SK-N-SH (cell line): ENCODE data around the gene CCL22. TPM values are rescaled to one million over a fixed set of nuclear protein-coding genes. Genes with fewer than 3 reads are reported as not detected.

Experiments used
- CTCF ChIA-PET: fragments of 300-600, 350-600 bp; formaldehyde crosslinking; extraction: SDS; loops from one replicate; lab custom pipeline; 2021; lab: Yijun Ruan, JAX
- POLR2A ChIA-PET: fragments of 350-600 bp; sonication (Branson Sonifier 250); formaldehyde crosslinking; extraction: SDS; loops from one replicate; lab custom pipeline; 2020; ENCODE audit warnings: antibody characterized with exemption, inconsistent platforms; lab: Yijun Ruan, JAX
- DNase-seq: peaks from one replicate; pipeline ENCODE4 v3.0.0; 2012
- H2AFZ ChIP-seq: fragments of 200-600 bp; sonication (generic); 2 replicates; pipeline ENCODE4 v1.8.1; 2016; ENCODE audit warnings: antibody characterized with exemption, mild to moderate bottlenecking, low read depth
- H3F3A ChIP-seq: fragments of 200-600 bp; sonication (generic); replicated peaks from 2 replicates; pipeline ENCODE3; 2016; ENCODE audit warnings: antibody characterized with exemption, mild to moderate bottlenecking; ENCODE audit not compliant: insufficient read depth
- H3K27ac ChIP-seq, 2 experiments: fragments of 200-500 bp in 1 of 2; fragments of 200-600 bp in 1 of 2; sonication (Bioruptor generic) in 1 of 2; sonication (generic), shearing (Covaris generic) in 1 of 2; 2 replicates each; pipeline versions ENCODE4 v1.5.1 to v1.6.1; 2014 to 2016; ENCODE audit warnings: low read depth in 2 of 2, inconsistent platforms in 1 of 2, low read length in 1 of 2, mild to moderate bottlenecking in 1 of 2, mixed read lengths in 1 of 2
- H3K27me3 ChIP-seq: fragments of 200-600 bp; sonication (generic), shearing (Covaris generic); 2 replicates; pipeline ENCODE4 v1.6.1; 2016; ENCODE audit warnings: mixed run types; ENCODE audit not compliant: insufficient read depth
- H3K36me3 ChIP-seq, 2 experiments: fragments of 200-500 bp in 1 of 2; fragments of 200-600 bp in 1 of 2; sonication (Bioruptor generic) in 1 of 2; sonication (generic) in 1 of 2; replicated peaks in 1 of 2; 2 replicates each; pipeline versions ENCODE3 to v1.5.1; 2014 to 2016; ENCODE audit warnings: low read length in 1 of 2, mild to moderate bottlenecking in 1 of 2; ENCODE audit not compliant: insufficient read depth in 2 of 2, control insufficient read depth in 1 of 2
- H3K4me1 ChIP-seq, 2 experiments: fragments of 200-500 bp in 1 of 2; fragments of 200-600 bp in 1 of 2; sonication (Bioruptor generic) in 1 of 2; sonication (generic), shearing (Covaris generic) in 1 of 2; 2 replicates each; pipeline versions ENCODE4 v1.5.1 to v1.6.1; 2014 to 2016; ENCODE audit warnings: low read depth in 1 of 2, low read length in 1 of 2, mixed run types in 1 of 2; ENCODE audit not compliant: insufficient read depth in 2 of 2, control insufficient read depth in 1 of 2
- H3K4me2 ChIP-seq: fragments of 200-600 bp; sonication (generic), shearing (Covaris generic); 2 replicates; pipeline ENCODE4 v1.6.1; 2017; ENCODE audit warnings: mixed run types
- H3K4me3 ChIP-seq, 2 experiments: fragments of 200-500 bp in 1 of 2; fragments of 200-600 bp in 1 of 2; sonication (Bioruptor generic) in 1 of 2; sonication (generic), shearing (Covaris generic) in 1 of 2; 2 replicates each; pipeline versions ENCODE4 v1.5.1 to v1.8.1; 2014 to 2016; ENCODE audit warnings: low read depth in 2 of 2, inconsistent platforms in 1 of 2, low read length in 1 of 2, mild to moderate bottlenecking in 1 of 2, mixed read lengths in 1 of 2, moderate library complexity in 1 of 2
- H3K79me2 ChIP-seq: fragments of 200-600 bp; sonication (generic); 2 replicates; pipeline ENCODE4 v1.8.1; 2017; ENCODE audit warnings: mild to moderate bottlenecking; ENCODE audit not compliant: insufficient read depth
- H3K9ac ChIP-seq: fragments of 200-600 bp; sonication (generic); 2 replicates; pipeline ENCODE4 v1.6.1; 2017; ENCODE audit warnings: mixed run types
- H3K9me2 ChIP-seq: fragments of 200-600 bp; sonication (generic); 2 replicates; pipeline ENCODE4 v1.6.1; 2017; ENCODE audit warnings: mixed run types
- H3K9me3 ChIP-seq: fragments of 200-600 bp; sonication (generic); 2 replicates; pipeline ENCODE4 v1.6.1; 2017; ENCODE audit warnings: mixed run types, mild to moderate bottlenecking, moderate library complexity
- H4K20me1 ChIP-seq: fragments of 200-600 bp; sonication (generic); 2 replicates; pipeline ENCODE4 v1.6.1; 2017; ENCODE audit warnings: mild to moderate bottlenecking, mixed run types; ENCODE audit not compliant: insufficient read depth
- CHD2 ChIP-seq: fragments of 150-350 bp; IDR thresholded peaks from 2 replicates; pipeline ENCODE4 v1.6.1; 2018; ENCODE audit warnings: low read length; ENCODE audit not compliant: partially characterized antibody
- EP300 ChIP-seq, 2 experiments: IDR thresholded peaks; 2 replicates each; pipeline versions ENCODE4 v1.4.0 to v1.6.1; 2012; ENCODE audit warnings: borderline replicate concordance in 1 of 2, low read depth in 1 of 2, low read length in 1 of 2
- EZH2phosphoT487 ChIP-seq: fragments of 200-600 bp; sonication (generic); IDR thresholded peaks from 2 replicates; pipeline ENCODE4 v1.6.1; 2017; ENCODE audit warnings: low read depth, mixed run types, mild to moderate bottlenecking, antibody characterized with exemption, moderate library complexity, borderline replicate concordance
- FOSL2 ChIP-seq: IDR thresholded peaks from 2 replicates; pipeline ENCODE4 v1.4.0; 2012; ENCODE audit warnings: low read depth, mild to moderate bottlenecking, moderate library complexity, borderline replicate concordance
- FOXJ3 ChIP-seq: sonication (generic); formaldehyde crosslinking; IDR thresholded peaks from 2 replicates; pipeline ENCODE4 v1.5.1; 2020; ENCODE audit warnings: mild to moderate bottlenecking, missing genetic modification reagents
- FOXM1 ChIP-seq: IDR thresholded peaks from 2 replicates; pipeline ENCODE4 v1.4.0; 2012; ENCODE audit warnings: low read depth, mild to moderate bottlenecking
- JUND ChIP-seq: IDR thresholded peaks from 2 replicates; pipeline ENCODE4 v1.4.0; 2012
- MXI1 ChIP-seq: IDR thresholded peaks from 2 replicates; pipeline ENCODE4 v1.6.1; 2012; ENCODE audit warnings: mild to moderate bottlenecking, low read depth, low read length, improper control_type of control experiment
- NFIC ChIP-seq: IDR thresholded peaks from 2 replicates; pipeline ENCODE4 v1.4.0; 2012; ENCODE audit warnings: borderline replicate concordance
- SIN3A ChIP-seq: IDR thresholded peaks from 2 replicates; pipeline ENCODE4 v1.6.1; 2012; ENCODE audit warnings: low read depth, mild to moderate bottlenecking, low read length, moderate library complexity, borderline replicate concordance
- TCF12 ChIP-seq: IDR thresholded peaks from 2 replicates; pipeline ENCODE4 v1.4.0; 2012
- WGBS: methylation state at CpG from one replicate; pipeline ENCODE4 v1.1.6; 2017; ENCODE audit warnings: low lambda C conversion rate; 5-methylcytosine and 5-hydroxymethylcytosine counted together
- polyA plus RNA-seq, 3 experiments: library from polyadenylated mRNA; depleted of rRNA; stranded (reverse); fragments of >200 nt; gene quantifications; 2 replicates each; pipeline ENCODE4 v1.2.3, GENCODE V29; 2012
- TF ChIP-seq, protein P1 (sequence below): IDR thresholded peaks from 2 replicates; pipeline ENCODE4; 2012

The CCL22 gene
- polyA plus RNA-seq, 1 of the 3 experiments (the other 2 are of a cell fraction): not detected

DNA sequence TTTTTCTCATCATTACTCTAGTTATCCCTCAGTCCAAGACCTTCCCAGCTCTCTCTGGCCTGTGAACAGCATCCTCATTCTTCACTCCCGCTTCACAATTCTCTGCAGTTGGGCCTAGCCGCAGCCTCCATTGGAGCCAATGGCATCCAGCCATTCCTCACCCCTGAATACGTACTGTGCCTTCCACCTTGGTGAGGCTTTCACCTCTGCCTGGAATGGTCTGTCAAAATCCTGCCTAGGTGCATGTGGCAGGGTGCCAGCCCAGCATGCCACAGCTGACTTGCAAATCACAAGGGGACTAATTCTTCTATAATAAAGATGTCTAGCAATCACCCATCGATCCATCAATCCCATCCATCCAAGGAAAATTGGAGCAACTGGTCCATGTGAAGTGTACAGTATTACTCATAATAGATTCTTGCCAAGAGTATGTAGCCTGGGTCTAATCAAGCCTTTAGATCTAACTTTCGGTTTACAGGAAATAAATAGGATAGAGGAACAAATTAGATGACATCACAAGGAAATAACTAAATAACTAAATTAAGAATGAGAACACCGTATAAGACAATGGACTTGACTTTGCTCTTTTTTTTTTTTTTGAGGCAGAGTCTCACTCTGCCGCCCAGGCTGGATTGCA is 8.7 kb downstream of the CCL22 start:
- no peaks in the 10 kb centered on the region for H3K27me3 ChIP-seq
- peak; percentile 73 for TF ChIP-seq NFIC
- TF ChIP-seq, protein P1, sequence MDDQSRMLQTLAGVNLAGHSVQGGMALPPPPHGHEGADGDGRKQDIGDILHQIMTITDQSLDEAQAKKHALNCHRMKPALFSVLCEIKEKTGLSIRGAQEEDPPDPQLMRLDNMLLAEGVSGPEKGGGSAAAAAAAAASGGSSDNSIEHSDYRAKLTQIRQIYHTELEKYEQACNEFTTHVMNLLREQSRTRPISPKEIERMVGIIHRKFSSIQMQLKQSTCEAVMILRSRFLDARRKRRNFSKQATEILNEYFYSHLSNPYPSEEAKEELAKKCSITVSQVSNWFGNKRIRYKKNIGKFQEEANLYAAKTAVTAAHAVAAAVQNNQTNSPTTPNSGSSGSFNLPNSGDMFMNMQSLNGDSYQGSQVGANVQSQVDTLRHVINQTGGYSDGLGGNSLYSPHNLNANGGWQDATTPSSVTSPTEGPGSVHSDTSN: peak; percentile 60
- TF ChIP-seq MXI1: no peak
- no peak for TF ChIP-seq CHD2
- TF ChIP-seq FOSL2: peak; percentile 51; the same call in 1 of the 2 replicates
- peak; percentile 59; the same call in 1 of the 2 replicates for TF ChIP-seq JUND
- TF ChIP-seq FOXJ3: no peak
- TF ChIP-seq TCF12: peak; percentile 71
- no peaks in the 10 kb centered on the region for H3F3A ChIP-seq
- H3K36me3 ChIP-seq: no peaks in the 10 kb centered on the region
- no peaks in the 10 kb centered on the region for H4K20me1 ChIP-seq
- H3K4me1 ChIP-seq: peaks cover 8 to 17% of the 10 kb centered on the region in 2 experiments; a peak in 2 of 4 replicates
- no peak overlapping the region for H3K4me3 ChIP-seq
- no peak overlapping the region for H3K9ac ChIP-seq
- CTCF ChIA-PET: no interaction called here
- WGBS: 49% methylated on average over 7 of the region's 7 CpGs
- H3K9me2 ChIP-seq: no peaks in the 10 kb centered on the region
- H2AFZ ChIP-seq: no peak overlapping the region
- H3K79me2 ChIP-seq: no peaks in the 10 kb centered on the region
- H3K4me2 ChIP-seq: no peak overlapping the region
- H3K27ac ChIP-seq: peak overlapping the region in 1 of 2 experiments; percentile 58; a peak in 1 of 4 replicates
- DNase-seq: no peak
- POLR2A ChIA-PET: no interaction called here
- no peaks in the 10 kb centered on the region for H3K9me3 ChIP-seq

DNA sequence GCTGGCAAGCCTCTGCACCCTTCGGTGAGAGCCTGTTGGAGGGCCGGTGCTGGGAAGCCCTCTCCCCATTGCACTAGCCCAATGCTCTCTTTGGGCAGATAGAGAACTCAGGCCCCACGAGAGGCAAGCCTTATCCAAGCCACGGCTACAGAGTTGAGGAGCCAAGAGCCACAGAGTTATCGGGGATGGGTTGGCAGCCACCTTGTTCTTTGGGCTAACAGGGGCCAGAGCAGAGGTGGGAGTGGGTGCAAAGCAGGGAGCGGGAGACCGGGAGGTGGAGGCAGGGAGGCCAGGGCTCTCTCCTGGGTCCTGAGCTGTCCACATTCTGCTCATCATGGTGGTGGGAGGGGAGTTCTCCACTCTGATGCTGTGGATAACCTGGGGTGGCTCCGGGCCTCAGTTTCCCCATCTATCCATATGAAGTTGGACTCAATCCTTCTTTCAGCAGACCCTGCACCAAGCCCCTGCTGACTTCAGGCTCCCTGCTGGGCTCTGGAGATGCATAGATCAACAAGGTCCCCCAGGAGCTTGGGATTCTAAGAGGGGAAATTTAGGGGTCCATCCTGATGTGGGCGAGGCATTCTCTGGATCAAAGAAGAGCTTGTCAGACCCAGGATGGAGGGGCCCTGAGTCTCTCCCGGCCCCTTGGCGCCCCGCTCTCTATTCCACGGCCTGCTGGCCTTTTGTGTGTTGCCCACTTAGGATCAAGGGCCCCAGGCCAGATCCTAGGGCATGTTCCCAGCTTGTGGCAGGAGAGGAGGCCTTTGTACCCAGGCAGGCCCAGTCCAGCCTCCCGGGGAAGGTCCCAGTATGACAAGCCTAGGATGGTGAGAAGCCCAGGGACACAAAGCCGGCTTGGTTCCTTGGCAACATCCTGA is 13.2 kb downstream of the CCL22 start:
- 82% methylated on average over 8 of the region's 15 CpGs for WGBS

More for the DNA sequence above, 13.2 kb downstream of the CCL22 start:
- H3K4me1 ChIP-seq: peaks cover 26 to 28% of the 10 kb centered on the region in 2 experiments; a peak in 3 of 4 replicates
- no peaks in the 10 kb centered on the region for H3F3A ChIP-seq
- POLR2A ChIA-PET: interaction anchor here (1.2 to 1.9 kb wide), 5 partner anchors 9 to 136 kb away, joined by 3 to 12 read pairs (median 4); no protein-coding TSS in a partner anchor
- H3K9me2 ChIP-seq: no peaks in the 10 kb centered on the region
- H3K27ac ChIP-seq: peak overlapping the region; percentile 57 to 96; a peak in 3 of 4 replicates
- CTCF ChIA-PET: interaction anchor here (0.7 to 10.1 kb wide), 10 partner anchors 8 to 175 kb away, joined by 3 to 97 read pairs (median 4); no protein-coding TSS in a partner anchor
- H3K9me3 ChIP-seq: no peaks in the 10 kb centered on the region
- peak overlapping the region; percentile 88 for H2AFZ ChIP-seq
- H3K36me3 ChIP-seq: no peaks in the 10 kb centered on the region
- TF ChIP-seq CHD2 (no peak), EZH2phosphoT487 (no peak), SIN3A (no peak), JUND (no peak), EP300 (IDR thresholded peaks at IDR 0.05; ENCODE audit: borderline replicate concordance in 1 of 2, low read depth in 1 of 2, low read length in 1 of 2) (no peak), FOXM1 (no peak)
- TF ChIP-seq, protein P1: no peak
- no peaks in the 10 kb centered on the region for H4K20me1 ChIP-seq
- H3K9ac ChIP-seq: peak overlapping the region; percentile 64; the same call in 1 of the 2 replicates
- peak overlapping the region; percentile 97 for H3K4me2 ChIP-seq
- H3K79me2 ChIP-seq: no peaks in the 10 kb centered on the region
- H3K27me3 ChIP-seq: no peaks in the 10 kb centered on the region
- peak overlapping the region; percentile 52 to 72 for H3K4me3 ChIP-seq
- no peak for DNase-seq
